HG02840 (cell line): ENCODE data around the gene FRYL.
"Not testable (repeated sequence)": the region's sequence is repeated elsewhere in the genome, so short reads cannot be mapped to it uniquely, and the experiment has no call there.

Source experiments
- ATAC-seq: cut with Tn5 transposase; IDR thresholded peaks from one replicate; pipeline ENCODE4 v1.9.1; 2021; ENCODE audit warnings: mild to moderate bottlenecking, moderate library complexity, moderate number of reproducible peaks; ENCODE audit not compliant: unreplicated experiment, low FRiP score

FRYL gene

DNA sequence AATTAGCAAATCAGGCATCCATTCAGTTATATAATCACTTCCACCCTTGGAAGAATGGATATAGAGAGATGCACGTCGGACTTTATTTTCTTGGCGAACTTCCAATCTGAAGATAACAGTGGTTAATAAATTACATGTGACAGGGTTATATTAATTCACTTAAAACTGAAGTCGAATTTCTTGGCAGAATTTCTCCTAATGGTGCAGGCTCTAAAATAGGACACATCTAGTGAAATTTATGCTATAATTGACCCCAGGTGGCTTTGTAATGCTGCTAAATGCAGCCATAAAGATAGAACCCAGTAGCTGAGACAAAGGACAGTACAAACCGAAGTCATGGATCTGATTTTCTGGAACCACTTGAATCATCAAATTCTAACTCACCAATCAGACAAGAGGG is 317.7 kb downstream of the FRYL start:
- ATAC-seq: no peak

DNA sequence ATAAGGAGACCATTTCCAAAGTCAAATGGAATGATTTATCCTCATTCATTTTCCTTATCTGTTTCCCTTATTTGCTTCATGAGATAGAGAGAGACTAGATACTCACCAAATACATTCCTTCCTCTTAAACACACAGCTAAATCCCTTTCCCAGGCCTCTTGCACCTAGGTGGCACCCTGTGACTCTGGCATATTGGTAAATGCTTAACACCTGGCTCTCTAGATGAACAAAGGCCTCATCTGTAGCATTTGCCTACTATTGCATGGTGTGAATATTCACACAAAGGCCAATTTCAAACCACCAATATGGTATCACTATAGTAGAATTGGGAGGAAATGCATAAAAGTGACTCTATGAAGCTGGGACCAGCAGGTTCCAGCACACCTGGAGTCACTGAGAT is 319.1 kb downstream of the FRYL start:
- ATAC-seq: no peak

DNA sequence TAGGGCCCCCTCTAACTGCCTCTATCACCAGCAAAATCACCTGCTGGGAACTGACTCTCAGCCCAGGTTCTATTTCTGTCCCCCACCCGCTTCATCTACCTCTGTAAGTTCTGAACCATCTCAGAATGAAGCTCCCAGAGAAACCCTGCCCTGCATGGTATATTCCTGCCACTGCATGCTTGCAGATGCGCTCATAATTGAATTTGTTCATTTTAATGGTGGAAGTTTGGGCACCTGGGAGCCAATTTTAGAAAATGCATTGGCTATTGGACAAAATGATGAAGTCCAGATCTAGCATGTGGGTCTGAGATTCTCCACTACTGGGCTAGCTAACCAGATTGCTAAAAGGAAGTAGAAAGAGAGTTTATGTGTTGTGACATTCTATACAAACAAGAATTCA is 325.5 kb downstream of the FRYL start:
- no peak for ATAC-seq

DNA sequence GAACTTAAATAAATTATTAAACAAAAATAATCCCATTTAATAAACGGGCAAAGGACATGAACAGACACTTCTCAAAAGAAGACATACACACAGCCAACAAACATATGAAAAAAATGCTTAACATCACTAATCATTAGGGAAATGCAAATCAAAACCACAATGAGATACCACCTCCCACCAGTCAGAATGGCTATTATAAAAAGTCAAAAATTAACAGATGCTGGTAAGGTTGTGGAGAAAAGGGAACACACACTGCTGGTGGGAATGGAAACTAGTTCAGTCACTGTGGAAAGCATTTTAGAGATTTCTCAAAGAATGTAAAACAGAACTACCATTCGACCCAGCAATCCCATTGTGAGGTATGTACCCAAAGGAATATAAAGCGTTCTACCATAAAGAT is 328.4 kb downstream of the FRYL start:
- ATAC-seq: not testable (repeated sequence)

DNA sequence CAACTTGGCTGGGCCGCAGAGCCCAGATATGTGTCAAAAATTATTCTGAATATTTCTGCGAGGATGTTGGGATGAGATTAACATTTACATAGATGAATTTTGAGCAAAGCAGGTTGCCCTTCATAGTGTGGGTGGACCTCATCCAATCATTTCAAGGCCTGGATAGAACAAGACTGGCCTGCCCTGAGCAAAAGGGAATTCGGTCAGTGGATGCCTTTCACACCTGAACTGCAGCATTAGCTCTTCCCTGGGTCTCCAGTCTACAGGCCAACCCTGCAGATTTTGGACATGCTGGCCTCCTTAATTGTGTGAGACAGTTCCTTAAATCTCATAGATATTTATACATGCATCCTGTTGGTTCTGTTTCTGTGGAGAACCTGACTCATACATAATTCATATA is 329.3 kb downstream of the FRYL start:
- ATAC-seq: no peak

DNA sequence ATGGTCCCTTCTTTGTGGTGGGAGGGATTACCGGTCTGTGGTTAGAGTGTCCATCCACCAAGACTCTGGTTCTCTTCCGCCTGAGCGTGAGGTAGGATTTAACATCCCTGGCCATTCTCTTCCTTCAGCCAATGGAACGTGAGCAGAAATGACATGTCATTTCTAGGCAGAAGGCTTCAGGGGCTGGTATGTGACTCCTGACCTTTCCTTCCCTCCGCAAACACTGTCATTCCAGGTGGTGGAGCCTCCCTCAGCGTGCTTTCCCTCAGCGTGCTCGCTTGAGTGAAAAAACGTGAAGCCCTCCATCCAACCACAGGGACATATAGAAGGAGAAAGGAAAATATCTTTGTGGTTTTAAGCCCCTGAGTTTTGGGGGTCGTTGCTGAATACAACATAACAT is 330.9 kb downstream of the FRYL start:
- ATAC-seq: no peak
